K562 (cell line): ENCODE data around the gene PHC1. TPM values are rescaled to one million over a fixed set of nuclear protein-coding genes. Genes with fewer than 3 reads are reported as not detected.
"Not testable (repeated sequence)": the region's sequence is repeated elsewhere in the genome, so short reads cannot be mapped to it uniquely, and the experiment has no call there.

Experiments used
- ATAC-seq: fragments of 200-7000 bp; cut with Tn5 transposase; 3 replicates; pipeline ENCODE4 v1.9.1; 2020; ENCODE audit warnings: moderate library complexity
- BruUV-seq: library from RNA; stranded (reverse); fragments of 400-500 nt; replicated peaks from 2 replicates; lab custom pipeline; 2021; lab: Mats Ljungman, UMichigan
- CTCF ChIA-PET: fragments of 300-600 bp; formaldehyde crosslinking; extraction: SDS; loops from one replicate; lab custom pipeline; 2021; ENCODE audit warnings: low intra/inter-chr PET ratio; lab: Yijun Ruan, JAX
- POLR2A ChIA-PET: fragments of 300-600, 350-650 bp; sonication (Branson Sonifier 250); formaldehyde crosslinking; extraction: SDS; loops from one replicate; lab custom pipeline; 2021; ENCODE audit warnings: antibody characterized with exemption, inconsistent platforms; lab: Yijun Ruan, JAX
- DNase-seq, 4 experiments: peaks; one replicate each; pipeline versions ENCODE4 v3.0.0 to v3.0.0-alpha.2; 2011 to 2018; ENCODE audit warnings: low spot score in 3 of 4, mixed read lengths in 3 of 4; ENCODE audit errors: extremely low read depth in 1 of 4
- FAIRE-seq: peaks from 2 replicates; lab custom pipeline; 2011; peaks lifted over from hg19 to GRCh38; lab: Jason Lieb, UNC
- H2AFZ ChIP-seq: 2 replicates; pipeline ENCODE4 v1.6.0; 2011; ENCODE audit warnings: low read depth, low read length, control low read depth, inconsistent platforms
- H3K27ac ChIP-seq: fragments of 200-600 bp; 3 replicates; pipeline ENCODE4 v1.8.0; 2011; ENCODE audit warnings: low read depth, mild to moderate bottlenecking, control low read depth, inconsistent platforms, low read length, moderate library complexity, mixed read lengths; ENCODE audit errors: extremely low read depth
- H3K27me3 ChIP-seq, 2 experiments: fragments of 300-600 bp in 1 of 2; 2 replicates in 1 of 2; 3 replicates in 1 of 2; pipeline versions ENCODE4 v1.6.0 to v1.8.0; 2011; ENCODE audit warnings: inconsistent platforms in 2 of 2, low read length in 2 of 2, mild to moderate bottlenecking in 1 of 2, mixed read lengths in 1 of 2, moderate library complexity in 1 of 2; ENCODE audit not compliant: control insufficient read depth in 2 of 2, insufficient read depth in 2 of 2
- H3K36me3 ChIP-seq: fragments of 300-600 bp; 3 replicates; pipeline ENCODE4 v1.8.0; 2011; ENCODE audit warnings: mild to moderate bottlenecking, low read length, inconsistent platforms; ENCODE audit not compliant: control insufficient read depth, insufficient read depth
- H3K4me1 ChIP-seq, 2 experiments: fragments of 200-600 bp in 1 of 2; replicated peaks in 1 of 2; 2 replicates in 1 of 2; 3 replicates in 1 of 2; pipeline versions ENCODE4 v1.5.1 to v1.8.0; 2011; ENCODE audit warnings: inconsistent platforms in 2 of 2, low read length in 2 of 2, mild to moderate bottlenecking in 1 of 2, mixed read lengths in 1 of 2, moderate library complexity in 1 of 2; ENCODE audit not compliant: control insufficient read depth in 2 of 2, insufficient read depth in 2 of 2
- H3K4me2 ChIP-seq: 2 replicates; pipeline ENCODE4 v1.6.1; 2011; ENCODE audit warnings: low read length, control low read depth, inconsistent platforms, mixed read lengths; ENCODE audit not compliant: insufficient read depth
- H3K4me3 ChIP-seq: fragments of 200-600 bp; sonication (generic), shearing (Covaris generic); 2 replicates; pipeline ENCODE4 v1.5.1; 2016; ENCODE audit warnings: control low read depth, inconsistent platforms
- H3K79me2 ChIP-seq: fragments of 200-600 bp; 3 replicates; pipeline ENCODE4 v1.8.0; 2011; ENCODE audit warnings: low read length, inconsistent platforms; ENCODE audit not compliant: control insufficient read depth, insufficient read depth
- H3K9ac ChIP-seq, 2 experiments: 2 replicates each; pipeline versions ENCODE4 v1.6.0 to v1.6.1; 2011; ENCODE audit warnings: low read depth in 2 of 2, low read length in 2 of 2, control low read depth in 1 of 2, inconsistent platforms in 1 of 2, mild to moderate bottlenecking in 1 of 2, mixed read lengths in 1 of 2; ENCODE audit not compliant: insufficient read depth in 1 of 2
- H3K9me1 ChIP-seq: one replicate; pipeline ENCODE4 v1.6.0; 2011; ENCODE audit warnings: inconsistent platforms, mild to moderate bottlenecking, low read length, moderate library complexity; ENCODE audit not compliant: control insufficient read depth, insufficient read depth
- H3K9me3 ChIP-seq: replicated peaks from 2 replicates; pipeline ENCODE4 v1.5.1; 2011; ENCODE audit warnings: low read depth, low read length, inconsistent platforms; ENCODE audit not compliant: control insufficient read depth, insufficient read depth
- H4K20me1 ChIP-seq: replicated peaks from 2 replicates; pipeline ENCODE4 v1.6.1; 2011; ENCODE audit warnings: low read length, inconsistent platforms, mixed read lengths; ENCODE audit not compliant: control insufficient read depth, insufficient read depth
- ARID1B ChIP-seq: fragments of 450-650 bp; IDR thresholded peaks from 2 replicates; pipeline ENCODE4 v1.6.1; 2016; ENCODE audit warnings: antibody characterized with exemption, mild to moderate bottlenecking, inconsistent platforms
- CBFA2T2 ChIP-seq: fragments of 450-650 bp; conservative IDR thresholded peaks from 2 replicates; pipeline ENCODE4 v1.6.1; 2017; ENCODE audit warnings: mild to moderate bottlenecking
- CBFA2T3 ChIP-seq: fragments of 450-650 bp; IDR thresholded peaks from 2 replicates; pipeline ENCODE4 v1.6.1; 2017
- CCNT2 ChIP-seq: IDR thresholded peaks from 2 replicates; pipeline ENCODE4 v1.6.1; 2011; ENCODE audit warnings: borderline replicate concordance, low read depth, mild to moderate bottlenecking, moderate library complexity, mixed read lengths, low read length; ENCODE audit not compliant: insufficient read length; ENCODE audit errors: extremely low read depth
- DPF2 ChIP-seq: fragments of 450-650 bp; IDR thresholded peaks from 2 replicates; pipeline ENCODE4 v1.6.1; 2016
- MEIS2 ChIP-seq: fragments of 450-650 bp; IDR thresholded peaks from 2 replicates; pipeline ENCODE4 v1.6.1; 2014; ENCODE audit warnings: mild to moderate bottlenecking; ENCODE audit not compliant: partially characterized antibody
- MTA2 ChIP-seq: fragments of 450-650 bp; IDR thresholded peaks from 2 replicates; pipeline ENCODE4 v1.6.1; 2016; ENCODE audit warnings: low read depth
- PKNOX1 ChIP-seq: fragments of 450-650 bp; IDR thresholded peaks from 2 replicates; pipeline ENCODE4 v1.6.1; 2016
- SMARCA4 ChIP-seq: fragments of 450-650 bp; IDR thresholded peaks from 2 replicates; pipeline ENCODE4 v1.6.1; 2016
- SMARCE1 ChIP-seq: fragments of 450-650 bp; IDR thresholded peaks from 2 replicates; pipeline ENCODE4 v1.7.1; 2016; ENCODE audit warnings: mild to moderate bottlenecking
- TAL1 ChIP-seq: fragments of 450-650 bp; IDR thresholded peaks from 2 replicates; pipeline ENCODE4 v1.6.1; 2016; ENCODE audit warnings: mild to moderate bottlenecking
- TCF3 ChIP-seq: sonication (generic); formaldehyde crosslinking; IDR thresholded peaks from 2 replicates; pipeline ENCODE4 v1.4.0; 2020; ENCODE audit warnings: mild to moderate bottlenecking, missing genetic modification reagents
- TEAD4 ChIP-seq, 2 experiments: sonication (generic) in 1 of 2; formaldehyde crosslinking in 1 of 2; IDR thresholded peaks; 2 replicates each; pipeline versions ENCODE4 v1.6.1 to v1.8.0; 2012 to 2022; ENCODE audit warnings: borderline replicate concordance in 1 of 2, inconsistent platforms in 1 of 2, low read length in 1 of 2, mild to moderate bottlenecking in 1 of 2, missing genetic modification reagents in 1 of 2
- WGBS: fragments of 100-300 bp; shearing (Covaris generic); methylation state at CpG from one replicate; pipeline ENCODE4 v1.1.6; 2016; ENCODE audit warnings: low coverage, mixed read lengths; ENCODE audit not compliant: insufficient coverage; ENCODE audit errors: missing lambda C conversion rate; 5-methylcytosine and 5-hydroxymethylcytosine counted together
- in situ Hi-C: fragments of 300-500 bp; cut with MboI; formaldehyde crosslinking; loops from 4 replicates; pipeline ENCODE4 v1.15.0; 2018; ENCODE audit warnings: inconsistent platforms, mixed read lengths
- intact Hi-C: fragments of 100-400 bp; cut with micrococcal nuclease; formaldehyde crosslinking; loops from 2 replicates; pipeline ENCODE4 v1.14.2; 2022
- polyA plus RNA-seq, 8 experiments: library from polyadenylated mRNA; depleted of rRNA in 4 of 8; stranded (reverse) in 5 of 8; unstranded in 3 of 8; fragments of >200 nt; fragmentation: Nextera tagmentation in 2 of 8; fragmentation: Illumina TruSeq in 1 of 8; extraction: Ambion mirVana in 2 of 8; extraction: Trizol in 1 of 8; gene quantifications; 2 replicates each; pipeline versions ENCODE4 v1.2.1 to v1.2.3, GENCODE V29; 2011 to 2014; ENCODE audit warnings: inconsistent platforms in 1 of 8, missing spikeins in 1 of 8
- total RNA-seq, 7 experiments: library from RNA; depleted of rRNA in 6 of 7; stranded (reverse); fragments of >200 nt in 6 of 7; fragmentation: Illumina TruSeq in 2 of 7; extraction: Trizol in 2 of 7; gene quantifications; 2 replicates each; pipeline versions ENCODE4 v1.2.1 to v1.2.3, GENCODE V29; 2011 to 2021; ENCODE audit warnings: low replicate concordance in 1 of 7

Gene PHC1
- total and polyA plus RNA-seq, 9 of the 15 experiments (the other 6 are each of a cell fraction or from before 2014, with no cell fraction given), result 1.9 to 13.7 (median 6.9) TPM

GRCh38 chr12:8930655-8931323 lies 16.5 kb downstream of the PHC1 start:
- POLR2A ChIA-PET; H3K9me1 ChIP-seq; in situ Hi-C loops; H3K36me3 ChIP-seq; FAIRE-seq; H3K79me2 ChIP-seq; intact Hi-C loops; BruUV-seq; H3K27me3 ChIP-seq; H3K4me3 ChIP-seq; H3K4me1 ChIP-seq; H3K9ac ChIP-seq; H3K9me3 ChIP-seq; H2AFZ ChIP-seq; CTCF ChIA-PET; H3K27ac ChIP-seq; H4K20me1 ChIP-seq; H3K4me2 ChIP-seq; TF ChIP-seq TEAD4 (CRISPR knock-in tag; IDR thresholded peaks at IDR 0.05; ENCODE audit: borderline replicate concordance): not testable (repeated sequence)
- peak; percentile 45; the same call in 1 of the 3 replicates for ATAC-seq
- DNase-seq, result peak in 2 of 4 experiments; percentile 21 to 28
- TF ChIP-seq CCNT2, result peak; percentile 43
- peak; percentile 38; the same call in 1 of the 2 replicates for TF ChIP-seq PKNOX1
- peak; percentile 59 for TF ChIP-seq TEAD4 (IDR thresholded peaks at IDR 0.05; ENCODE audit: low read length)
- TF ChIP-seq DPF2, result peak; percentile 38; the same call in 1 of the 2 replicates
- peak; percentile 72 for TF ChIP-seq CBFA2T3
- TF ChIP-seq SMARCA4, result 0 out of 2 replicates have a peak, but pooled peaks have one; percentile 24
- peak; percentile 35; the same call in 1 of the 2 replicates for TF ChIP-seq TCF3
- TF ChIP-seq MEIS2, result peak; percentile 57
- peak; percentile 74 for TF ChIP-seq ARID1B
- TF ChIP-seq CBFA2T2, result peak; percentile 51
- TF ChIP-seq TAL1, result peak; percentile 76
- peak; percentile 37; the same call in 1 of the 2 replicates for TF ChIP-seq SMARCE1
- peak; percentile 51; the same call in 1 of the 2 replicates for TF ChIP-seq MTA2
- WGBS, result 47% methylated on average over 2 of the region's 4 CpGs

GRCh38 chr12:8932464-8932863 lies 18.2 kb downstream of the PHC1 start:
- H3K36me3 ChIP-seq, H3K9ac ChIP-seq, FAIRE-seq, H3K4me1 ChIP-seq, DNase-seq, H3K9me3 ChIP-seq, H3K79me2 ChIP-seq, H3K27me3 ChIP-seq, H3K9me1 ChIP-seq, intact Hi-C loops, CTCF ChIA-PET, ATAC-seq, H4K20me1 ChIP-seq, BruUV-seq, H3K4me3 ChIP-seq, in situ Hi-C loops, H3K4me2 ChIP-seq, POLR2A ChIA-PET, H2AFZ ChIP-seq, H3K27ac ChIP-seq: not testable (repeated sequence)
- WGBS, result 50% methylated on average over 1 of the region's 3 CpGs
